Stimulated activated CD8-positive, alpha-beta memory T cell treated with anti-CD3 and anti-CD28 coated beads, Interleukin-15, amount 100 ng/mL, for 4 hours (primary cell): ENCODE results near the gene DDX28.
A peak's percentile ranks its signal among the peaks of the same experiment; 100 is the strongest.

Source experiments
- DNase-seq, 2 donors: peaks; one replicate each; pipeline ENCODE4 v3.0.0-alpha.2; 2020; ENCODE audit warnings: low read depth in 2 of 2

Gene DDX28, protein sequence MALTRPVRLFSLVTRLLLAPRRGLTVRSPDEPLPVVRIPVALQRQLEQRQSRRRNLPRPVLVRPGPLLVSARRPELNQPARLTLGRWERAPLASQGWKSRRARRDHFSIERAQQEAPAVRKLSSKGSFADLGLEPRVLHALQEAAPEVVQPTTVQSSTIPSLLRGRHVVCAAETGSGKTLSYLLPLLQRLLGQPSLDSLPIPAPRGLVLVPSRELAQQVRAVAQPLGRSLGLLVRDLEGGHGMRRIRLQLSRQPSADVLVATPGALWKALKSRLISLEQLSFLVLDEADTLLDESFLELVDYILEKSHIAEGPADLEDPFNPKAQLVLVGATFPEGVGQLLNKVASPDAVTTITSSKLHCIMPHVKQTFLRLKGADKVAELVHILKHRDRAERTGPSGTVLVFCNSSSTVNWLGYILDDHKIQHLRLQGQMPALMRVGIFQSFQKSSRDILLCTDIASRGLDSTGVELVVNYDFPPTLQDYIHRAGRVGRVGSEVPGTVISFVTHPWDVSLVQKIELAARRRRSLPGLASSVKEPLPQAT

GRCh38 chr16:68022728-68023537 lies at the start of gene DDX28, which contains the start of gene DUS2:
DDX28 (minus strand) TSS chr16:68023232; CDS start chr16:68023202, 30 bp downstream.
DUS2 (plus strand) TSS chr16:68023284; CDS start chr16:68038024, 14,740 bp downstream.
- DNase-seq: peak; percentile 86 to 90

- no peak for DNase-seq
Observed at GRCh38 chr16:68072038-68072695, 49.1 kb upstream of the DDX28 start.

DNA sequence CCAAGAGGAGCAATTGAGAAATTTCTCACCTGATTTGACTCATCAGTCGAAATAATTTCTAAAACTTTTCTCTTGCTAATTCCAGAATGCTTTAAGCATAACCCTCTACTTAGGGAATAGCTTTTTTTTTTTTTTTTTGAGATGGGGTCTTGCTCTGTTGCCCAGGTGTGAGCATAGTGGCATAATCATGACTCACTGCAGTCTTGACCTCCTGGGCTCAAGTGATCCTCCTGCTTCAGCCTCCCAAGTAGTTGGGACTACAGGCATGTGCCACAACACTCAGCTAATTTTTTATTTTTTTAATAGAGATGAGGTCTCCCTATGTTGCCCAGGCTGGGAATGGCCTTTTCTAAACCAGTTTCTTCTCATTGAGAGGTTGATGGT lies 48.5 kb upstream of the DDX28 start:
- no peak for DNase-seq

- no peak for DNase-seq
Observed at GRCh38 chr16:68070806-68071517, 47.9 kb upstream of the DDX28 start.

GRCh38 chr16:68070249-68070730 lies 47.3 kb upstream of the DDX28 start:
- no peak for DNase-seq

- no peak for DNase-seq
Observed at GRCh38 chr16:68069511-68070248, 46.6 kb upstream of the DDX28 start.

DNA sequence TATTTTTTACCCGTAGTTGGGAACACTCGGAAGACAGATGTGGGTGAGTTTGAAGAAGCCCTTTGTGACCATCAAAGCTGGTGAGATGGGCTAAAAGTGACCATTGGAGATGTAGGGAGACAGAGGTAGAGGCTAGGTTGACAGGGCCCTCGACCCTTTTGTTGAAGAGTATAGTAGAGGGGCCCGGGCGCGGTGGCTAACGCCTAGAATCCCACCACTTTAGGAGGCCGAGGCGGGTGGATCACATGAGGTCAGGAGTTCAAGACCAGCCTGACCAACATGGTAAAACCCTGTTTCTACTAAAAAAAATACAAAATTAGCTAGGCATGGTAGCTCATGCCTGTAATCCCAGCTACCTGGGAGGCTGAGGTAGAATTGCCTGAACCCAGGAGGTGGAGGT lies 45.9 kb upstream of the DDX28 start:
- no peak for DNase-seq

DNA sequence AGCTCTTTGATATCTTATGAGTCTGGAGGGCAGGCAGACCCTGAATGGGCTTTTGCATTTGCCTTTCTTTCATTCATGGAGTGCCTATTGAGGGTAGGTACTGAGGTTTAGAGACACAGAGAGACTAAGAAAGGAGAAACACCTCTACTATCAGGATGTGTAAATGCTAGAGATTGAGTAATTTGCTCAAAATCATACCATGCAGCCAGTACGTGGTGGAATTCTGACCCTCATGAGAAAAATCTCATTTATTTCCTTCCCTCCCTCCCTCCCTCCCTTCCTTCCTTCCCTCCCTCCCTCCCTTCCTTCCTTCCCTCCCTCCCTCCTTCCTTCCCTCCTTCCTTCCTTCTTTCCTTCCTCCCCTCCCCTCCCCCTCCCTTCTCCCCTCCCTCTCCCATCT lies 43.7 kb upstream of the DDX28 start:
- DNase-seq: no peak

DNA sequence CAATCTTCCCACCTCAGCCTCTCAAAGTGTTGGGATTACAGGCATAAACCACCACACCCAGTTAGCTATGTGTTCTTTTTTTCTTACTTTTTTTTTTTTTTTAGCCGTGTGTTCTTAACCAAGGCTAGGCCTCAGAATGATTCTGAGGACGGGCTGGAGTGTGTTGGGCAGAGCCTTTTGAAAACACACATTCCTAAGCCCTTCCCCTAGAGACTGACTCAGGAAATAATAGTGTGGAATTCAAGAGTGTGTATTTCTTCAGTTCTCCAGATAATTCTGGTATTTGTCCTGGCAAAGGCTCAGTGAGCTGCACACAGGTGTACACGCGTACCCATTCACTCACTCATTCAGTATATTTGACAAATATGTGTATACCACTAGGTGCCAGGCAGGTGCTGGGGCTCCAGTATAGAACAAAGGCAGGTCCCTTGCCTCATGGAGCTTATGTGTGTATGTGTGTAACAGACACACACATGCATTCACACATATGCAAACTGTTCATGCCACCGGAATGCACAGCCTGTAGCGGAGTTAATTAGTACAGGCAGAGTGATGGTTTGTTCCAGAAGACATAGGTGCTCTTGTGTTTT lies 42.8 kb upstream of the DDX28 start:
- DNase-seq: no peak

GRCh38 chr16:68064791-68065365 lies 41.8 kb upstream of the DDX28 start:
- peak; percentile 25 to 57 for DNase-seq

DNA sequence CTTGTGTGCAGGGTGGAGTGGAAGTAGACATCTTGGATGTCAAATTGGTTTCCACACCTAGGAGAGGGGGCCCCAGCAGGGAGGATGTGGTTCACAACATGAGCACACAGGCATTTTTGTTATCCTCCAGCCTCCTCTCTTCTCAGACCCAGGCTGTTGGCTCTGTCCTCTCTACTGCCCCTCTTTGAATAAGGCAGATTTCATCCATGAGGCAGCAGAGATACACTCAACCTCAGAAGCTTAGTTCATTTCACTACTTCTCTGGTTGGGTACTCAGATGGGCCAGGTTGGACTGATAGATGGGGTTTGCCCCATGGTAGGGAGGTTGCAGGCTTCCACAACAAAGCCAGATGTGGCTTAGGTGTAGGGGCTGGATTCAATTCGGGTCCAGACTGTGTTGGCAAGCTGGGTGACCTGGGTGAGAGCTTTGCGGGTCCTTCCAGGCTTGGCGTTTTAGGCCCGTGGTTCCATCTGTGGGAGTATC lies 39.9 kb upstream of the DDX28 start:
- DNase-seq: no peak

DNA sequence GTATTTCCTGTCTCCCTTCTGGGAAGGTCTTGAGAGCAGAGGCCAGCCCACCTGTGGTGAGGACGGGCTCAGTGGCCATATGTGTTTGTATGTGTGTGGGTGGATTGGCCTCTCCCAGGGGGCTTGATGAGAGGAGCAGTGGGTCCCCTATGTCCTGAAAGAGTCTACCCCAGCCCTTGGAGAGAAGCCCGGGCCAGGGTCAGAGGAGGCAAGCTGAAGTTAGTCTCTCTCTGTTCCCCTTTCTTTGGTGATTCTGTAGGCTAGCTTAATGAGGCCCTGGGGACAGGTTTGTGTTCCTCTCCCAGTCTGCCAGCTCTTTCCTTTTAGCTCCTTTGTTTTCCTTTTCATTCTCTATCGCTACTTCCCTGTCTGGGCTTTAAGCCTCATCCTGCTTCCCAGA lies 38.4 kb upstream of the DDX28 start:
- DNase-seq: no peak

DNA sequence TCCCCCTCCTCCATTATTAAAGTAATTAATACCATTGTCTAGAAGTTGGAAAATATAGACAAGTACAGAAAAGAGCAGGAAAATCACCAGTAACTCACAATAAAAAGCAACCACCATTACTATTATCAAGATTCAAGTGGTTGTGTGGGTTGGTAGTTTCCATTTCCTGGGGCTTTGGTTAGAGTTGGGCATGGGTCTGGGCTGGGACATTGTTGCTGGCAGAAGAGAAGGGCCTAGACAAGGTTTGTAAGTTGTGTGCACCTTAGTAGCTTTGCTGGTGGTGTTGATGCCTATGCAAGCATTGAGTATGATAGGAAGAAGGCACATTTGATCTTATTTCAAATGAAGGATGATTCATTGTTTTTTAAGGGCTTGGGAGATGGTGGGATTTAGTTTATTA lies 36.8 kb upstream of the DDX28 start:
- no peak for DNase-seq

DNA sequence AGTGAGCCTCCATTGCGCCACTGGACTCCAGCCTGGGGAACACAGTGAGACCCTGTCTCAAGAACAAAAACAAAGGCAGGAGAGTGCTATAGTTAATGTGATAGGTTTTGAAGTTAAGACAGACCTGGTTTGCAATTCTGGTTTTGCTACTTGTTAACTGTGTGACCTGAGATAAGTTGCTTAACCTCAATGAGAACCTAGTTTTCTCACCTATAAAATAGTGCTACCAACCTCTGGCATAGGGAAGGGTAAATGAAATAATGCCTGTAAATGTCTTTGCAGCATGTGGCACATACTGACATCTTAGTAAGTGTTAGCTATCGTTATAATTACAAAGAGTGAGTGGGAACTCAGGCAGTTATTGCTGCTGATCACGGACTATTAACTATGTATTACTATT lies 32.4 kb upstream of the DDX28 start:
- no peak for DNase-seq

- no peak for DNase-seq
Observed at GRCh38 chr16:68049449-68049848, 26.4 kb upstream of the DDX28 start.

DNA sequence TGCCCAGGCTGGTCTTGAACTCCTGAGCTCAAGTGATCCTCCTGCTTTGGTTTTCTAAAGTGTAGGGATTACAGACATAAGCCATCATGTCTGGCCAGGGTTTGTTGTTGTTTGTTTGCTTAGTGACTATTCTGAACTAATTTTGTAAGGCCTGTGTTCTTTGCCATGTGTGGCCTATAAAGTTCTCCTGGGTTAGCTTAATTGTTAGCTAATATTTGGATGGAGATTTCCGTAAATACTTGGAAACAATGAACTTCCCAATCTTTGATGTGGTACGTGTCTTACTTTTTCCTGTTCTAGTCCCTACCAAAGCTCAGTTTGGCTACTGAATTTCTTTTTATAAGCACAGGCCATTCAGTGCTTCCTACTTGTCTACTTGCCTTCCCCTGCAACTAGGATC lies 25.0 kb upstream of the DDX28 start:
- DNase-seq: no peak

DNA sequence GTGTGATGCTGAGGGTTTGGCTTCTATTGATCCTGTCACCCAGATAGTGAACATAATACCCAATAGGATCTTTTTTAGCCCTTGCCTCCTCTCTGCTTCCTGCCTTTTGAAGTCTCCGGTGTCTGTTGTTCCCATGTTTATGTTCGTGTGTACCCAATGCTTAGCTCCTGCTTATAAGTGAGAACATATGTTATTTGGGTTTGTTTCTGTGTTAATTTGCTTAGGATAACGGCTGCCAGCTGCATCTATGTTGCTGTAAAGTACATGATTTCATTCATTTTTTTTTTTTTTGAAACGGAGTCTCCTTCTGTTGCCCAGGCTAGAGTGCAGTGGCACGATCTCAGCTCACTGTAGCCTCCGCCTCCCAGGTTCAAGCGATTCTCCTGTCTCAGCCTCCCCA lies 23.1 kb upstream of the DDX28 start:
- DNase-seq: no peak

DNA sequence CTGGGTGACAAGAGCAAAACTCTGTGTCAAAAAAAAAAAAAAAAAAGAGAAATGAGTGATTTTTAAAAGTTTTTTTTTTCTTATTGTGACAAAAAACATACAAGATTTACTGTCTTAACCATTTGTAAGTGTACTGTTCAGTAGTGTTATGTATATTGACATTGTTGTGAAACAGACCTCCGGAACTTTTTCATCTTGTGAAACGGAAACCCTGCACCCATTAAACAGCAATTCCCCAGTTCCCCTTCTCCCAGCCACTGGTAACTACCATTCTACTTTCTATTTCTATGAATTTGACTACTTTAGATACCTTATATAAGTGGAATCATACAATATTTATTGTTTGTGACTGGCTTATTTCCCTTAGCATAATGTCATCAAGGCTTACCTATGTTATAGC lies 18.8 kb upstream of the DDX28 start:
- DNase-seq: no peak

DNA sequence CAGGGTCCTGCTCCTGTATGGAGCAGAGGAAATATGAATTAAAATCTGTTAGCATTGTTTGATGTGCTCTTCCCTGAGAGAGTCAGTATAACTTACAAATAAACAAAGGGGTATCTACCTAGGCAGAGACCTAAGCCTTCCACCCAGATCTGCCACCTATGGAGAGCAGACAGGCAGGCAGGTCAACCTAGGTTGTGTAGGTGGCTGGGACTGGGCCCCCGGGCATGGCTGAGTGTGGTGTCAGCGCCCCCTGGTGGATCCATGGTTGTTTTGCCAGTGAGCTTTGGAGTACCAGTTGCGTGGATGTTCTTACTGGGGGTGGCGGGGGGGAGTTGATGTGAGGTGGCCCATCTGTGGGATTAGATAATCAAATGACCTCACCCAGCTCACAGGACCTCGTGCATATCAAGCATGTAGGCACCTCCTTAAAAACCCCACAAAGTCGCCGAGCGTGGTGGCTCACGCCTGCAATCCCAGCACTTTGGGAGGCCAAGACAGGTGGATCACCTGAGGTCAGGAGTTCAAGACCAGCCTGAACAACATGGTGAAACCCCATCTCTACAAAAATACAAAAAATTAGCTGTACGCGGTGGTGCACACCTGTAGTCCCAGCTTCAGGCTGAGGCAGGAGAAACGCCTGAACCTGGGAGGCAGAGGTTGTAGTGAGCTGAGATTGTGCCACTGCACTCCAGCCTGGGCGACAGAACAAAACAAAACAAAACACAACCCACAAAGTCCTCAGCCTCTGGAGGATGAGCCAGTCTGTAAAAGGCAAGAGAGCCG lies 17.7 kb upstream of the DDX28 start:
- peak; percentile 61 to 80 for DNase-seq
